HG02870 (cell line): Measurements from ENCODE around the gene TMEM131.
A peak's percentile ranks its signal among the peaks of the same experiment; 100 is the strongest.
"Not testable (repeated sequence)": the region's sequence is repeated elsewhere in the genome, so short reads cannot be mapped to it uniquely, and the experiment has no call there.

Experiments
- ATAC-seq: cut with Tn5 transposase; IDR thresholded peaks from one replicate; pipeline ENCODE4 v1.9.1; 2021; ENCODE audit warnings: mild to moderate bottlenecking, moderate library complexity; ENCODE audit not compliant: unreplicated experiment

Gene TMEM131

DNA sequence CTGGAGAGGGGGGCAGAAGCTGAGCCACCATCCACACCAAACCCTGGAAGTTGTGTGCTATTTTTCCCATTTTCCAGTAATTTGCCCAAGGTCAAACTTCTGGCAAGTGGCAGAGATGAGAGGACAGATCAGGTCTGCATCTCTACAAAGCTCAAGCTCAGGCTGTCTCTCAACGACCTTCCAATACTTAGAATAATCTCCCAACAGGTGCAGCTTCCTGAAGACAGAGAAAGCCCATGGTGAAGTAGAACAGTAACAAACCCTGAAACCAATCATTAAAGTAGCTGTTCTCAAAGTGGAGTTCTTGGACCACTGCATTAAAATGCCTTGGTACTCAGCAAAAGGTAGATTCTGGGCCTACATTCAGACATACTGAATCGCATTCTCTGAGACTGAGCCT, 37.6 kb downstream of the TMEM131 start:
- ATAC-seq: no peak

- no peak for ATAC-seq
These were observed 38.1 kb downstream of the TMEM131 start for GRCh38 chr2:97957432-97958183.

DNA sequence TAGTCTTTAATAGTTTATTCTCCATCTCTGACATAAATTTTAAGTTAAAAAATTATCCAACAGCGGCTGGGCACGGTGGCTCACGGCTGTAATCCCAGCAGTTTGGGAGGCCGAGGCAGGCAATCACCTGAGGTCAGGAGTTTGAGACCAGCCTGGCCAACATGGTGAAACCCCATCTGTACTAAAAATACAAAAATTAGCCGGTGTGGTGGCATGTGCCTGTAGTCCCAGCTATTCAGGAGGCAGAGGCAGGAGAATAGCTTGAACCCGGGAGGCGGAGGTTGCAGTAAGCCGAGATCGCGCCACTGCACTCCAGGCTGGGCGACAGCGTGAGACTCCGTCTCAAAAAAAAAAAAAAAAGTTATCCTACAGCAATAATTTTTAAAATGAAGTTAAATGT, 39.0 kb downstream of the TMEM131 start:
- not testable (repeated sequence) for ATAC-seq

GRCh38 chr2:97953853-97954252, 41.9 kb downstream of the TMEM131 start:
- ATAC-seq: no peak

- peak; percentile 55 for ATAC-seq
These were observed 43.4 kb downstream of the TMEM131 start for GRCh38 chr2:97952357-97952756.

- ATAC-seq: no peak
These were observed 44.5 kb downstream of the TMEM131 start for GRCh38 chr2:97951155-97951680.

GRCh38 chr2:97950329-97951154, 45.2 kb downstream of the TMEM131 start:
- no peak for ATAC-seq

DNA sequence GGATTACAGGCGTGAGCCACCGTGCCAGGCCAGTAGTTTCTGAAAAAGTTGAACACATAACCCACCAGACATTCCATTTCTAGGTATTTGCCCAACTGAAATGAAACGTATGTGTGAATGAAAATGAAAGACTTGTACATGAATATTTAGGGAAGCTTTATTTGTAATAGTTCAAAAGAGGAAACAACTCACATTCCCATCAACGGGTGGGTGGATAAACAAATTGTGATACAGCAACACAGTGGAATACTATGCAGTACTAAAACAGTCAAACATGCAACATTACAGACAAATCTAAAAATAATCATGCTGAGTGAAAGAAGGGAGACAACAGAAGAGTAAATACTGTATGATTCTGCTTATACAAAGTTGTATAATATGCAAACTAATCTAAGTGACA, 46.8 kb downstream of the TMEM131 start:
- no peak for ATAC-seq

GRCh38 chr2:97945791-97946190, 50.0 kb downstream of the TMEM131 start:
- ATAC-seq: no peak

GRCh38 chr2:97936881-97937280, 58.9 kb downstream of the TMEM131 start:
- no peak for ATAC-seq

GRCh38 chr2:97936199-97936598, 59.5 kb downstream of the TMEM131 start:
- ATAC-seq: peak; percentile 60

DNA sequence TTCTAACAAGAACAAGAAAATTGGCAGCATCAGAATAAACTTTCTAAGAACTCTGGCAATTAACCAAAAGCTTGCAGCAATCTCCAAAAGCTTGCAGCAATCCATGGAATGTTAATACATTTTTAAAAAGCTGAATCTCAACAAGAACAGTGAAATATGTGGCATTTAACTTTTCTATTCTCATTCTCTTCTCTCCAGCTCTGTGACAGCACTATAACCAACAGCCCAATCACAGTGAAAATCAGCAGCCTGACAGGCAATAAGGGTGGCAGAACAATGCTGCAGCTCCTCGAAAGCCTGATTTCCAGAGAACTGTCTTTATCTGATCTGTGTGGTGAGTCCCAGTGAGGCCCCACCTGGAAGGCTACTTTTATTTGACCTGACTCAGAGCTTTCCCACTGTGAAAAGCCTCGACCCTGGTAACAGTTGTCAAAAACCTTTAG, 60.0 kb downstream of the TMEM131 start:
- ATAC-seq: peak; percentile 27

GRCh38 chr2:97932975-97933662, 62.6 kb downstream of the TMEM131 start:
- no peak for ATAC-seq

GRCh38 chr2:97931858-97932225, 63.9 kb downstream of the TMEM131 start:
- no peak for ATAC-seq

DNA sequence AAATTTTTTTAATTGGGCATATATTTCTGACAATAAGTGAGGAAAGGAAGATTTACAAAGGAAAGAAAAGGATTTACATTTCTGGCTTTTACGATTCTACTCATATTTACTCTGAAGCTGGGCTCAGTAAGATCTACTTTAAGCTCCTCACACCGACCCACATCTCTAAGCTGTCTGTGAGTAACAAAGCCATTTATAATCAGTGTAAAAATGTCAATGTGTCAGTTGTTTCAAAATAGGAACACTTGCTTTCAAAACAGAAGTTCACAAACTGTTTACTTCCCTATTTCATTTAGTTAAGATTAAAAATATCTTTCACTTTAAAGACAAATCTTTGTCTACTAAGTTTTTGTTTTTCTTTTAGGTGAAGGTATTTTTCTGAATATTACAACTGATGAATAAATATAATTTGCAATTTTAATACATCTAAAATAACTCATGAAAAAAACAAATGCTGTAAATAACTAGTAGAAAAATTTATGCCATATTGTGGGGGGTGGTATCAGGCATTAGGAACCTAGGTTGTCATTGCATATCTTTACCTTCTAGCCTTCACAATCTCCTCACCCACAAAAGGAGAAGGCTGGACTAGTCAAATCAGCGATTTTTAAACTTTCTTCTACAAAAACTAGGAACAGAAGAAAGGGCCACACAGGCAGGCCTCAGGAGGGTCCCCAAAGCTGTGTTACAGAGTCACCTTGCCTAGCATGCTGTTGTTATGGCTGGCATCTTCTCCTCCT, 64.5 kb downstream of the TMEM131 start:
- ATAC-seq: peak; percentile 42

- ATAC-seq: no peak
These were observed 67.2 kb downstream of the TMEM131 start for GRCh38 chr2:97928591-97928990.

- ATAC-seq: no peak
These were observed 68.8 kb downstream of the TMEM131 start for GRCh38 chr2:97926946-97927345.

DNA sequence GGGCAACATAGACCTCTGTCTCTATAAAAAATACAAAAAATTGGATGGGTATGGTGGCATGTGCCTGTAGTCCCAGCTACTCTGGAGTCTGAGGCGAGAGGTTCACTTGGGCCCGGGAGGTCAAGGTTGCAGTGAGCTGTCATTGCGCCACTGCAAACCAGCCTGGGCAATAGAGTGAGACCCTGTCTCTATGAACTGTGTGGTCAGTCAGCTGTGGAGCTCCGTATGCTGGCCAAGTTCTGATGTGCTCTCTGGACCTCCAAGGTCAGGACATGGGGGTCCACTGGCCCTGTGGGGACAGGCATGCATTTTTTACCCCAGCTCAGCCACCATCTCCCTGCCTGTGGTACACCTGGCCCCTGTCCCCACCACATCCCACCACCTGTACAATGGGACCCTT, 71.6 kb downstream of the TMEM131 start:
- no peak for ATAC-seq

- ATAC-seq: no peak
These were observed 75.9 kb downstream of the TMEM131 start for GRCh38 chr2:97919858-97920257.

DNA sequence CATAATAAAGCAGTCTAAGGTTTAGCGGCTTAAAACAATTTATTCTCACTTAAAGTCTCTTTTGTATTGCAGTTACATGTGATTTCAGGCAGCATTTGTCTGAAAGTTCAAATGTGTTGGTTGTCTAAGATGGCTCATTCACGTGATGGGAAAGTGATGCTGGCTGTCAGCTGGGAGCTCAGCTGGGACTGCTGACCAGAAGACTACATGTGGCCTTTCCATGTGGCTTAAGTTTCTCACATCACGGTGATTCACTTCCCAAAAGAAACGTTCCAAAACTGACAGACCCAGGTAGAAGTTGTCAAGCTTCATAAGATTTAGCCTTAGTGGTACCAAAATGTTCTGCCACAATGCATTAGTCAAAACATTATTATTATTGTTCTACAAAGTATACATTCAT, 76.9 kb downstream of the TMEM131 start:
- ATAC-seq: no peak

DNA sequence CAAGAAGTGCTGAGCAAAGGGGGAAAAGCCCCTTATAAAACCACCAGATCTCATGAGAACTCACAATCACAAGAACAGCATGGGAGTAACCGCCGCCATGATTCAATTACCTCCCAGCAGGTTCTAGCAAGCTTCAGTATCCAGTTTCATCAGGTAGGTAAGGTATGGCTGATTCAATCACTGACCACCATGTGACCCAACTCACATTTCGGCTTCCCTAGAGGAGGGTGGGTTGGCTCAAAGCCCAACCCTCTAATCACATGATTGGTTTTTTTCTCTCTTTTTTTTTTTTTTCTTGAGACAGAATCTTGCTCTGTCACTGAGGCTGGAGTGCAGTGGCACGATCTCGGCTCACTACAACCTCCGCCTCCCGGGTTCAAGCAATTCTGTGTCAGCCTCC, 78.1 kb downstream of the TMEM131 start:
- not testable (repeated sequence) for ATAC-seq
